Natural killer cell treated with Interleukin-12 subunit alpha and Interleukin-12 subunit beta and Interleukin-15 and Interleukin-18, amount 100 ng/mL, for 72 hours (primary cell): ENCODE data around the gene TYW1B. TPM values are rescaled to one million over a fixed set of nuclear protein-coding genes. Genes with fewer than 3 reads are reported as not detected.
"Not testable (repeated sequence)": the region's sequence is repeated elsewhere in the genome, so short reads cannot be mapped to it uniquely, and the experiment has no call there.

ENCODE experiments used
- ATAC-seq, 2 donors: fragments of 150-1000 bp; cut with Tn5 transposase in 1 of 2; sonication (Bioruptor Pico), chemical (Tn5 transposase) in 1 of 2; 2 replicates each; pipeline ENCODE4 v1.10.0; 2021
- DNase-seq: peaks from one replicate; pipeline ENCODE4 v3.0.0; 2022; ENCODE audit warnings: low spot score
- H3K27ac Mint-ChIP-seq, 2 donors: 1 replicate in 1 of 2; 2 replicates in 1 of 2; pipeline ENCODE4 v1.8.0; 2022; ENCODE audit warnings: mixed read lengths in 2 of 2, mild to moderate bottlenecking in 1 of 2, moderate library complexity in 1 of 2
- H3K27me3 Mint-ChIP-seq, 2 donors: 1 replicate in 1 of 2; 2 replicates in 1 of 2; pipeline ENCODE4 v1.8.0; 2022; ENCODE audit warnings: mixed read lengths in 2 of 2
- H3K36me3 Mint-ChIP-seq: one replicate; pipeline ENCODE4 v1.8.0; 2022; ENCODE audit warnings: mixed read lengths
- H3K4me1 Mint-ChIP-seq, 2 donors: 1 replicate in 1 of 2; 2 replicates in 1 of 2; pipeline ENCODE4 v1.8.0; 2022; ENCODE audit warnings: low read depth in 2 of 2, mixed read lengths in 2 of 2, mild to moderate bottlenecking in 1 of 2
- H3K4me3 Mint-ChIP-seq: one replicate; pipeline ENCODE4 v1.8.0; 2022; ENCODE audit warnings: mixed read lengths
- H3K9me3 Mint-ChIP-seq: 2 replicates; pipeline ENCODE4 v1.8.0; 2022; ENCODE audit warnings: mixed read lengths
- total RNA-seq, 2 donors: library from RNA; stranded (reverse); gene quantifications; one replicate each; pipeline ENCODE4 v1.2.3, GENCODE V29; 2022

TYW1B gene
- total RNA-seq, 2 donors from 2014 or later, result 7.5 to 12.4 TPM

- not testable (repeated sequence) for H3K9me3 Mint-ChIP-seq, H3K27ac Mint-ChIP-seq, H3K4me1 Mint-ChIP-seq, DNase-seq, H3K27me3 Mint-ChIP-seq, H3K36me3 Mint-ChIP-seq, H3K4me3 Mint-ChIP-seq
- ATAC-seq, result peak; percentile 48 to 72
Measured at GRCh38 chr7:72546586-72547237, 281.3 kb downstream of the TYW1B start.

GRCh38 chr7:72544531-72544930, 283.5 kb downstream of the TYW1B start:
- not testable (repeated sequence) for H3K27ac Mint-ChIP-seq, ATAC-seq, DNase-seq, H3K27me3 Mint-ChIP-seq, H3K4me3 Mint-ChIP-seq, H3K9me3 Mint-ChIP-seq, H3K4me1 Mint-ChIP-seq, H3K36me3 Mint-ChIP-seq

- H3K4me1 Mint-ChIP-seq, result no peaks in the 10 kb centered on the region
- H3K36me3 Mint-ChIP-seq, result no peaks in the 10 kb centered on the region
- H3K27ac Mint-ChIP-seq, result no peak overlapping the region
- H3K4me3 Mint-ChIP-seq, result no peak overlapping the region
- H3K9me3 Mint-ChIP-seq, result no peaks in the 10 kb centered on the region
- DNase-seq, result no peak
- ATAC-seq, result no peak
- H3K27me3 Mint-ChIP-seq, result no peaks in the 10 kb centered on the region
Measured at GRCh38 chr7:72540923-72541322, 287.1 kb downstream of the TYW1B start.

- ATAC-seq, result no peak
Measured at GRCh38 chr7:72540106-72540611, 287.8 kb downstream of the TYW1B start.

GRCh38 chr7:72539702-72540101, 288.3 kb downstream of the TYW1B start:
- no peak for ATAC-seq
- Mint-ChIP-seq H3K36me3 (no peaks in the 10 kb centered on the region), H3K4me3 (no peak overlapping the region), H3K9me3 (no peaks in the 10 kb centered on the region), H3K27ac (no peak overlapping the region), H3K27me3 (no peaks in the 10 kb centered on the region), H3K4me1 (no peaks in the 10 kb centered on the region)
- no peak for DNase-seq

More at GRCh38 chr7:72540106-72540611, 287.8 kb downstream of the TYW1B start:
- DNase-seq, result no peak
- Mint-ChIP-seq H3K4me1 (no peaks in the 10 kb centered on the region), H3K36me3 (no peaks in the 10 kb centered on the region), H3K4me3 (no peak overlapping the region), H3K9me3 (no peaks in the 10 kb centered on the region), H3K27me3 (no peaks in the 10 kb centered on the region), H3K27ac (no peak overlapping the region)

GRCh38 chr7:72538856-72539255, 289.1 kb downstream of the TYW1B start:
- no peak overlapping the region for H3K27ac Mint-ChIP-seq
- no peaks in the 10 kb centered on the region for H3K36me3 Mint-ChIP-seq
- no peak for DNase-seq
- no peak for ATAC-seq
- H3K4me3 Mint-ChIP-seq, result no peak overlapping the region
- H3K9me3 Mint-ChIP-seq, result no peaks in the 10 kb centered on the region
- H3K27me3 Mint-ChIP-seq, result no peaks in the 10 kb centered on the region
- H3K4me1 Mint-ChIP-seq, result no peaks in the 10 kb centered on the region

- H3K27ac Mint-ChIP-seq, result no peak overlapping the region
- DNase-seq, result no peak
- no peaks in the 10 kb centered on the region for H3K36me3 Mint-ChIP-seq
- H3K4me1 Mint-ChIP-seq, result no peaks in the 10 kb centered on the region
- H3K9me3 Mint-ChIP-seq, result no peaks in the 10 kb centered on the region
- no peaks in the 10 kb centered on the region for H3K27me3 Mint-ChIP-seq
- ATAC-seq, result no peak
- H3K4me3 Mint-ChIP-seq, result no peak overlapping the region
Measured at GRCh38 chr7:72538147-72538546, 289.9 kb downstream of the TYW1B start.

- DNase-seq, H3K4me3 Mint-ChIP-seq, H3K27ac Mint-ChIP-seq, H3K36me3 Mint-ChIP-seq, H3K4me1 Mint-ChIP-seq, H3K27me3 Mint-ChIP-seq, ATAC-seq, H3K9me3 Mint-ChIP-seq: not testable (repeated sequence)
Measured at GRCh38 chr7:72536038-72536437, 292.0 kb downstream of the TYW1B start.

- H3K27ac Mint-ChIP-seq, ATAC-seq, H3K4me3 Mint-ChIP-seq, H3K9me3 Mint-ChIP-seq, DNase-seq, H3K4me1 Mint-ChIP-seq, H3K27me3 Mint-ChIP-seq, H3K36me3 Mint-ChIP-seq: not testable (repeated sequence)
Measured at GRCh38 chr7:72531048-72531447, 297.0 kb downstream of the TYW1B start.

Other genes starting within 250 kb of the TYW1B start
- 100 to 1,000 TPM in 1 of 2 donors, 10 to 100 TPM in 1; 67.4 to 114 TPM for gene POM121, start 96.9 kb upstream of the TYW1B start, total RNA-seq
- gene TRIM74, start 141.3 kb upstream of the TYW1B start, total RNA-seq, result under 1 TPM in 1 of 2 donors, not detected in 1; 0.78 TPM
- not detected for gene SPDYE8, start 201.6 kb upstream of the TYW1B start, total RNA-seq
- gene SPDYE11, start 229.7 kb upstream of the TYW1B start, total RNA-seq, result not detected